ENCODE data around the gene SLC22A8.
"Not testable (repeated sequence)": the region's sequence is repeated elsewhere in the genome, so short reads cannot be mapped to it uniquely, and the experiment has no call there.

The SLC22A8 gene

GRCh38 chr11:63015521-63016215, at the start of gene SLC22A8:
SLC22A8 (minus strand) TSS chr11:63015841; CDS start chr11:63014958, 883 bp downstream.
- no peak for DNase-seq

- not testable (repeated sequence) for DNase-seq
Measured at GRCh38 chr11:63046203-63046602, 30.6 kb upstream of the SLC22A8 start.

GRCh38 chr11:63042596-63042995, 27.0 kb upstream of the SLC22A8 start:
- no peak for DNase-seq

GRCh38 chr11:63032457-63032856, 16.8 kb upstream of the SLC22A8 start:
- DNase-seq, result no peak

GRCh38 chr11:63023841-63024648, 8.4 kb upstream of the SLC22A8 start:
- peak; percentile 72 for DNase-seq

GRCh38 chr11:63023222-63023814, 7.7 kb upstream of the SLC22A8 start:
- no peak for DNase-seq

GRCh38 chr11:63022441-63022840, 6.8 kb upstream of the SLC22A8 start:
- no peak for DNase-seq

GRCh38 chr11:63020671-63021291, 5.1 kb upstream of the SLC22A8 start:
- no peak for DNase-seq

- no peak for DNase-seq
Measured at GRCh38 chr11:63019506-63019905, 3.9 kb upstream of the SLC22A8 start.

GRCh38 chr11:63017306-63017974, 1.8 kb upstream of the SLC22A8 start:
- DNase-seq, result peak; percentile 35

- no peak for DNase-seq
Measured at GRCh38 chr11:63014408-63015055, 1.1 kb downstream of the SLC22A8 start.

GRCh38 chr11:63012839-63013238, 2.8 kb downstream of the SLC22A8 start:
- DNase-seq, result no peak

GRCh38 chr11:63012430-63012829, 3.2 kb downstream of the SLC22A8 start:
- no peak for DNase-seq

GRCh38 chr11:63010934-63011439, 4.7 kb downstream of the SLC22A8 start:
- DNase-seq, result no peak

- no peak for DNase-seq
Measured at GRCh38 chr11:63007920-63008319, 7.7 kb downstream of the SLC22A8 start.

GRCh38 chr11:63001456-63001855, 14.2 kb downstream of the SLC22A8 start:
- no peak for DNase-seq

GRCh38 chr11:62999649-63000048, 16.0 kb downstream of the SLC22A8 start:
- DNase-seq, result no peak

GRCh38 chr11:62999156-62999555, 16.5 kb downstream of the SLC22A8 start:
- no peak for DNase-seq

GRCh38 chr11:62996271-62996670, 19.4 kb downstream of the SLC22A8 start:
- no peak for DNase-seq

GRCh38 chr11:62994775-62995174, 20.9 kb downstream of the SLC22A8 start:
- DNase-seq, result no peak

GRCh38 chr11:62988276-62988675, 27.4 kb downstream of the SLC22A8 start:
- no peak for DNase-seq

All from NCI-H1105 (cell line).